ENCODE data around the gene ITGB8. TPM values are rescaled to one million over a fixed set of nuclear protein-coding genes. Genes with fewer than 3 reads are reported as not detected.

Gene ITGB8
- total RNA-seq, 4 donors from 2014 or later, result 30.7 to 65.5 (median 57.5) TPM

DNA sequence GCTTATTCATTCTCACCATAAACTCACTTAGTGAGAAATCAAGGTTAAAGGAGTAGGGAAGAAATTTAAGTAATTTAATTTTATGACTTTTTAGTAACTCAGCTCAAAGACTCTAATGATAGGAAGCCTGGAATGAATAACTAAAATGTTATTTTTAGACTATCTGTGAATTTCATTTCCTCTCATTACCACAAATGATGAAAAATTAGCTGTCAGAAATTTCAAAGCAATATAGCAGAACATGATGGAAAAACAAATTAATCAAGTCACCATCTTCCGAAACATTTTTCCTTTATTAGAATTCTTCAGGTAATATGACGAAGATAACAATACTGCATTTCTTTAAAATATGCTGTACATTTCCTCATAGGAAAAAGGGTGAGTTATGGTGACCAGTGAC is 2.7 kb upstream of the ITGB8 start:
- Histone ChIP-seq H3K27me3 (no peaks in the 10 kb centered on the region), H3K27ac (no peak overlapping the region), H3K9me3 (no peaks in the 10 kb centered on the region), H3K36me3 (no peaks in the 10 kb centered on the region), H3K4me1 (peaks cover 9% of the 10 kb centered on the region), H3K4me3 (no peak overlapping the region)
- TF ChIP-seq POLR2A (IDR thresholded peaks at IDR 0.05) (no peak), EP300 (IDR thresholded peaks at IDR 0.05) (no peak), POLR2AphosphoS5 (IDR thresholded peaks at IDR 0.05) (no peak)
- TF ChIP-seq, protein P1, sequence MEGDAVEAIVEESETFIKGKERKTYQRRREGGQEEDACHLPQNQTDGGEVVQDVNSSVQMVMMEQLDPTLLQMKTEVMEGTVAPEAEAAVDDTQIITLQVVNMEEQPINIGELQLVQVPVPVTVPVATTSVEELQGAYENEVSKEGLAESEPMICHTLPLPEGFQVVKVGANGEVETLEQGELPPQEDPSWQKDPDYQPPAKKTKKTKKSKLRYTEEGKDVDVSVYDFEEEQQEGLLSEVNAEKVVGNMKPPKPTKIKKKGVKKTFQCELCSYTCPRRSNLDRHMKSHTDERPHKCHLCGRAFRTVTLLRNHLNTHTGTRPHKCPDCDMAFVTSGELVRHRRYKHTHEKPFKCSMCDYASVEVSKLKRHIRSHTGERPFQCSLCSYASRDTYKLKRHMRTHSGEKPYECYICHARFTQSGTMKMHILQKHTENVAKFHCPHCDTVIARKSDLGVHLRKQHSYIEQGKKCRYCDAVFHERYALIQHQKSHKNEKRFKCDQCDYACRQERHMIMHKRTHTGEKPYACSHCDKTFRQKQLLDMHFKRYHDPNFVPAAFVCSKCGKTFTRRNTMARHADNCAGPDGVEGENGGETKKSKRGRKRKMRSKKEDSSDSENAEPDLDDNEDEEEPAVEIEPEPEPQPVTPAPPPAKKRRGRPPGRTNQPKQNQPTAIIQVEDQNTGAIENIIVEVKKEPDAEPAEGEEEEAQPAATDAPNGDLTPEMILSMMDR (IDR thresholded peaks at IDR 0.05), result no peak
- WGBS, result 90% methylated on average over 2 of the region's 2 CpGs
- no peak for DNase-seq (ENCODE audit: low spot score in 2 of 2)

GRCh38 chr7:20328692-20329091 is 2.0 kb upstream of the ITGB8 start:
- H3K36me3 ChIP-seq, result no peaks in the 10 kb centered on the region
- TF ChIP-seq EP300 (IDR thresholded peaks at IDR 0.05) (no peak), POLR2A (IDR thresholded peaks at IDR 0.05) (no peak), POLR2AphosphoS5 (IDR thresholded peaks at IDR 0.05) (no peak)
- TF ChIP-seq, protein P1 (IDR thresholded peaks at IDR 0.05), result no peak
- WGBS, result 100% methylated on average over 1 of the region's 1 CpG
- H3K9me3 ChIP-seq, result no peaks in the 10 kb centered on the region
- no peak for DNase-seq (ENCODE audit: low spot score in 2 of 2)
- no peaks in the 10 kb centered on the region for H3K27me3 ChIP-seq
- H3K4me1 ChIP-seq, result peaks cover 9% of the 10 kb centered on the region
- H3K27ac ChIP-seq, result no peak overlapping the region
- no peak overlapping the region for H3K4me3 ChIP-seq

GRCh38 chr7:20329389-20330238 is 1.1 kb upstream of the ITGB8 start:
- no peaks in the 10 kb centered on the region for H3K27me3 ChIP-seq
- peak overlapping the region; percentile 96 for H3K27ac ChIP-seq
- no peaks in the 10 kb centered on the region for H3K9me3 ChIP-seq
- TF ChIP-seq, protein P1 (IDR thresholded peaks at IDR 0.05), result no peak
- TF ChIP-seq POLR2A (IDR thresholded peaks at IDR 0.05) (no peak), EP300 (IDR thresholded peaks at IDR 0.05) (no peak), POLR2AphosphoS5 (IDR thresholded peaks at IDR 0.05) (no peak)
- H3K4me3 ChIP-seq, result peak overlapping the region; percentile 77
- DNase-seq (ENCODE audit: low spot score in 2 of 2), result peak in 1 of 2 donors; percentile 68
- H3K4me1 ChIP-seq, result peaks cover 9% of the 10 kb centered on the region
- no peaks in the 10 kb centered on the region for H3K36me3 ChIP-seq
- 8% methylated on average over 31 of the region's 31 CpGs for WGBS

GRCh38 chr7:20330928-20331909 is 519 bp downstream of the ITGB8 start:
- H3K4me1 ChIP-seq, result peaks cover 9% of the 10 kb centered on the region
- H3K4me3 ChIP-seq, result peak overlapping the region; percentile 77
- 0% methylated on average over 16 of the region's 92 CpGs for WGBS
- no peaks in the 10 kb centered on the region for H3K27me3 ChIP-seq
- peak overlapping the region; percentile 96 for H3K27ac ChIP-seq
- TF ChIP-seq POLR2A (IDR thresholded peaks at IDR 0.05) (no peak), POLR2AphosphoS5 (IDR thresholded peaks at IDR 0.05) (peak in 1 of 3 donors; percentile 22), EP300 (IDR thresholded peaks at IDR 0.05) (no peak)
- TF ChIP-seq, protein P1 (IDR thresholded peaks at IDR 0.05), result no peak
- no peaks in the 10 kb centered on the region for H3K9me3 ChIP-seq
- DNase-seq (ENCODE audit: low spot score in 2 of 2), result peak; percentile 71 to 83
- H3K36me3 ChIP-seq, result no peaks in the 10 kb centered on the region

Data from suprapubic skin (tissue), 4 donors.